ENCODE data around the gene ELK4. TPM values are rescaled to one million over a fixed set of nuclear protein-coding genes. Genes with fewer than 3 reads are reported as not detected.

The ELK4 gene
- total and polyA plus RNA-seq, 2 donors, result 14.3 to 20.2 TPM

- Histone ChIP-seq H3K27ac (ENCODE audit: low read depth in 1 of 2, low read length in 1 of 2) (no peak overlapping the region), H3K4me1 (ENCODE audit: control insufficient read depth in 2 of 2, insufficient read depth in 2 of 2, low read length in 2 of 2) (peaks cover 10 to 22% of the 10 kb centered on the region in 2 donors), H3K36me3 (ENCODE audit: control insufficient read depth in 2 of 2, insufficient read depth in 2 of 2, low read length in 1 of 2) (no peaks in the 10 kb centered on the region), H3K4me3 (ENCODE audit: low read length in 2 of 2) (no peak overlapping the region), H3K9me3 (ENCODE audit: control insufficient read depth in 2 of 2, insufficient read depth in 1 of 2, low read length in 1 of 2) (no peaks in the 10 kb centered on the region), H3K27me3 (ENCODE audit: control insufficient read depth in 2 of 2, insufficient read depth in 1 of 2, low read length in 1 of 2) (peaks cover 0 to 2% of the 10 kb centered on the region in 2 donors)
- WGBS, result 95% methylated on average over 5 of the region's 5 CpGs
- DNase-seq (ENCODE audit: low read depth in 6 of 9, low spot score in 9 of 9), result no peak
Measured at GRCh38 chr1:205590457-205590768, 41.4 kb downstream of the ELK4 start.

GRCh38 chr1:205589618-205590456 is 42.0 kb downstream of the ELK4 start:
- H3K4me3 ChIP-seq (ENCODE audit: low read length in 2 of 2), result no peak overlapping the region
- no peak for DNase-seq (ENCODE audit: low read depth in 6 of 9, low spot score in 9 of 9)
- H3K9me3 ChIP-seq (ENCODE audit: control insufficient read depth in 2 of 2, insufficient read depth in 1 of 2, low read length in 1 of 2), result no peaks in the 10 kb centered on the region
- peaks cover 0 to 2% of the 10 kb centered on the region in 2 donors for H3K27me3 ChIP-seq (ENCODE audit: control insufficient read depth in 2 of 2, insufficient read depth in 1 of 2, low read length in 1 of 2)
- H3K4me1 ChIP-seq (ENCODE audit: control insufficient read depth in 2 of 2, insufficient read depth in 2 of 2, low read length in 2 of 2), result peaks cover 10 to 22% of the 10 kb centered on the region in 2 donors
- no peaks in the 10 kb centered on the region for H3K36me3 ChIP-seq (ENCODE audit: control insufficient read depth in 2 of 2, insufficient read depth in 2 of 2, low read length in 1 of 2)
- 97% methylated on average over 7 of the region's 7 CpGs for WGBS
- H3K27ac ChIP-seq (ENCODE audit: low read depth in 1 of 2, low read length in 1 of 2), result no peak overlapping the region

GRCh38 chr1:205589046-205589445 is 42.8 kb downstream of the ELK4 start:
- no peak overlapping the region for H3K4me3 ChIP-seq (ENCODE audit: low read length in 2 of 2)
- DNase-seq (ENCODE audit: low read depth in 6 of 9, low spot score in 9 of 9), result no peak
- H3K9me3 ChIP-seq (ENCODE audit: control insufficient read depth in 2 of 2, insufficient read depth in 1 of 2, low read length in 1 of 2), result no peaks in the 10 kb centered on the region
- no peaks in the 10 kb centered on the region for H3K36me3 ChIP-seq (ENCODE audit: control insufficient read depth in 2 of 2, insufficient read depth in 2 of 2, low read length in 1 of 2)
- WGBS, result 96% methylated on average over 7 of the region's 7 CpGs
- H3K4me1 ChIP-seq (ENCODE audit: control insufficient read depth in 2 of 2, insufficient read depth in 2 of 2, low read length in 2 of 2), result peaks cover 10 to 20% of the 10 kb centered on the region in 2 donors
- peaks cover 0 to 2% of the 10 kb centered on the region in 2 donors for H3K27me3 ChIP-seq (ENCODE audit: control insufficient read depth in 2 of 2, insufficient read depth in 1 of 2, low read length in 1 of 2)
- no peak overlapping the region for H3K27ac ChIP-seq (ENCODE audit: low read depth in 1 of 2, low read length in 1 of 2)

GRCh38 chr1:205588636-205589035 is 43.2 kb downstream of the ELK4 start:
- Histone ChIP-seq H3K36me3 (ENCODE audit: control insufficient read depth in 2 of 2, insufficient read depth in 2 of 2, low read length in 1 of 2) (no peaks in the 10 kb centered on the region), H3K9me3 (ENCODE audit: control insufficient read depth in 2 of 2, insufficient read depth in 1 of 2, low read length in 1 of 2) (no peaks in the 10 kb centered on the region), H3K27ac (ENCODE audit: low read depth in 1 of 2, low read length in 1 of 2) (no peak overlapping the region), H3K4me1 (ENCODE audit: control insufficient read depth in 2 of 2, insufficient read depth in 2 of 2, low read length in 2 of 2) (peaks cover 10 to 18% of the 10 kb centered on the region in 2 donors), H3K4me3 (ENCODE audit: low read length in 2 of 2) (no peak overlapping the region), H3K27me3 (ENCODE audit: control insufficient read depth in 2 of 2, insufficient read depth in 1 of 2, low read length in 1 of 2) (peaks cover 0 to 2% of the 10 kb centered on the region in 2 donors)
- DNase-seq (ENCODE audit: low read depth in 6 of 9, low spot score in 9 of 9), result no peak
- 66% methylated on average over 6 of the region's 6 CpGs for WGBS

- WGBS, result 94% methylated on average over 4 of the region's 4 CpGs
- H3K27me3 ChIP-seq (ENCODE audit: control insufficient read depth in 2 of 2, insufficient read depth in 1 of 2, low read length in 1 of 2), result peaks cover 0 to 2% of the 10 kb centered on the region in 2 donors
- no peaks in the 10 kb centered on the region for H3K9me3 ChIP-seq (ENCODE audit: control insufficient read depth in 2 of 2, insufficient read depth in 1 of 2, low read length in 1 of 2)
- peaks cover 10 to 18% of the 10 kb centered on the region in 2 donors for H3K4me1 ChIP-seq (ENCODE audit: control insufficient read depth in 2 of 2, insufficient read depth in 2 of 2, low read length in 2 of 2)
- H3K27ac ChIP-seq (ENCODE audit: low read depth in 1 of 2, low read length in 1 of 2), result no peak overlapping the region
- H3K36me3 ChIP-seq (ENCODE audit: control insufficient read depth in 2 of 2, insufficient read depth in 2 of 2, low read length in 1 of 2), result no peaks in the 10 kb centered on the region
- no peak overlapping the region for H3K4me3 ChIP-seq (ENCODE audit: low read length in 2 of 2)
- no peak for DNase-seq (ENCODE audit: low read depth in 6 of 9, low spot score in 9 of 9)
Measured at GRCh38 chr1:205587581-205587980, 44.2 kb downstream of the ELK4 start.

- WGBS, result 94% methylated on average over 13 of the region's 13 CpGs
- Histone ChIP-seq H3K4me1 (ENCODE audit: control insufficient read depth in 2 of 2, insufficient read depth in 2 of 2, low read length in 2 of 2) (peaks cover 7 to 19% of the 10 kb centered on the region in 2 donors), H3K27ac (ENCODE audit: low read depth in 1 of 2, low read length in 1 of 2) (no peak overlapping the region), H3K27me3 (ENCODE audit: control insufficient read depth in 2 of 2, insufficient read depth in 1 of 2, low read length in 1 of 2) (peaks cover 0 to 6% of the 10 kb centered on the region in 2 donors), H3K9me3 (ENCODE audit: control insufficient read depth in 2 of 2, insufficient read depth in 1 of 2, low read length in 1 of 2) (no peaks in the 10 kb centered on the region), H3K36me3 (ENCODE audit: control insufficient read depth in 2 of 2, insufficient read depth in 2 of 2, low read length in 1 of 2) (no peaks in the 10 kb centered on the region), H3K4me3 (ENCODE audit: low read length in 2 of 2) (no peak overlapping the region)
- no peak for DNase-seq (ENCODE audit: low read depth in 6 of 9, low spot score in 9 of 9)
Measured at GRCh38 chr1:205585835-205586785, 45.7 kb downstream of the ELK4 start.

GRCh38 chr1:205585169-205585834 is 46.5 kb downstream of the ELK4 start:
- Histone ChIP-seq H3K27ac (ENCODE audit: low read depth in 1 of 2, low read length in 1 of 2) (no peak overlapping the region), H3K36me3 (ENCODE audit: control insufficient read depth in 2 of 2, insufficient read depth in 2 of 2, low read length in 1 of 2) (no peaks in the 10 kb centered on the region), H3K9me3 (ENCODE audit: control insufficient read depth in 2 of 2, insufficient read depth in 1 of 2, low read length in 1 of 2) (no peaks in the 10 kb centered on the region), H3K27me3 (ENCODE audit: control insufficient read depth in 2 of 2, insufficient read depth in 1 of 2, low read length in 1 of 2) (peaks cover 0 to 9% of the 10 kb centered on the region in 2 donors), H3K4me3 (ENCODE audit: low read length in 2 of 2) (no peak overlapping the region), H3K4me1 (ENCODE audit: control insufficient read depth in 2 of 2, insufficient read depth in 2 of 2, low read length in 2 of 2) (peaks cover 2 to 15% of the 10 kb centered on the region in 2 donors)
- no peak for DNase-seq (ENCODE audit: low read depth in 6 of 9, low spot score in 9 of 9)
- WGBS, result 94% methylated on average over 6 of the region's 6 CpGs

- Histone ChIP-seq H3K27me3 (ENCODE audit: control insufficient read depth in 2 of 2, insufficient read depth in 1 of 2, low read length in 1 of 2) (peaks cover 0 to 13% of the 10 kb centered on the region in 2 donors), H3K4me1 (ENCODE audit: control insufficient read depth in 2 of 2, insufficient read depth in 2 of 2, low read length in 2 of 2) (peaks cover 0 to 15% of the 10 kb centered on the region in 2 donors), H3K9me3 (ENCODE audit: control insufficient read depth in 2 of 2, insufficient read depth in 1 of 2, low read length in 1 of 2) (no peaks in the 10 kb centered on the region), H3K27ac (ENCODE audit: low read depth in 1 of 2, low read length in 1 of 2) (no peak overlapping the region), H3K36me3 (ENCODE audit: control insufficient read depth in 2 of 2, insufficient read depth in 2 of 2, low read length in 1 of 2) (no peaks in the 10 kb centered on the region), H3K4me3 (ENCODE audit: low read length in 2 of 2) (no peak overlapping the region)
- 76% methylated on average over 7 of the region's 7 CpGs for WGBS
- no peak for DNase-seq (ENCODE audit: low read depth in 6 of 9, low spot score in 9 of 9)
Measured at GRCh38 chr1:205584732-205585131, 47.1 kb downstream of the ELK4 start.

Data from thymus (tissue), 11 donors.